Testis (tissue), 2 donors: ENCODE measurements around the gene SYCE1.

Experiments used
- CTCF ChIP-seq, 3 experiments: fragments of 450-650 bp in 2 of 3; fragments of 200-600 bp in 1 of 3; sonication (generic) in 1 of 3; IDR thresholded peaks; one replicate each; pipeline ENCODE4 v1.5.1; 2016 to 2019; ENCODE audit warnings: antibody characterized with exemption in 3 of 3, mild to moderate bottlenecking in 2 of 3, moderate library complexity in 1 of 3
- POLR2A ChIP-seq: fragments of 450-650 bp; IDR thresholded peaks from one replicate; pipeline ENCODE4 v1.6.1; 2017; ENCODE audit warnings: antibody characterized with exemption, mild to moderate bottlenecking, moderate library complexity

GRCh38 chr10:133614830-133615580 is 49.6 kb upstream of the SYCE1 start:
- TF ChIP-seq CTCF (IDR thresholded peaks at IDR 0.05): no peak
- TF ChIP-seq POLR2A: no peak
